Neuronal stem cell (in vitro differentiated cells): ENCODE data around the gene S100A6.

ENCODE experiments used
- DNase-seq: peaks from one replicate; pipeline ENCODE4 v3.0.0-alpha.2; 2013; ENCODE audit warnings: low spot score
- H2AFZ ChIP-seq: one replicate; pipeline ENCODE4 v1.6.1; 2013; ENCODE audit warnings: mild to moderate bottlenecking, low read length, inconsistent platforms
- H2AK5ac ChIP-seq: 2 replicates; pipeline ENCODE4 v1.6.1; 2013; ENCODE audit warnings: low read depth, mild to moderate bottlenecking, inconsistent platforms, low read length, moderate library complexity, mixed read lengths
- H2BK120ac ChIP-seq: 2 replicates; pipeline ENCODE4 v1.6.1; 2013; ENCODE audit warnings: low read depth, mild to moderate bottlenecking, inconsistent platforms, low read length, moderate library complexity, mixed read lengths
- H2BK12ac ChIP-seq: one replicate; pipeline ENCODE4 v1.6.1; 2013; ENCODE audit warnings: low read length, inconsistent platforms
- H2BK15ac ChIP-seq: 2 replicates; pipeline ENCODE4 v1.6.1; 2013; ENCODE audit warnings: mild to moderate bottlenecking, low read length, inconsistent platforms, mixed read lengths
- H2BK5ac ChIP-seq: one replicate; pipeline ENCODE4 v1.6.1; 2013; ENCODE audit warnings: inconsistent platforms, mild to moderate bottlenecking, low read length, moderate library complexity
- H3K14ac ChIP-seq: one replicate; pipeline ENCODE4 v1.6.1; 2013; ENCODE audit warnings: low read length, inconsistent platforms
- H3K18ac ChIP-seq: 2 replicates; pipeline ENCODE4 v1.6.1; 2013; ENCODE audit warnings: low read length, inconsistent platforms
- H3K23ac ChIP-seq: 2 replicates; pipeline ENCODE4 v1.6.1; 2013; ENCODE audit warnings: low read depth, mild to moderate bottlenecking, mixed read lengths, low read length, inconsistent platforms; ENCODE audit not compliant: poor library complexity
- H3K27ac ChIP-seq: replicated peaks from 3 replicates; pipeline ENCODE4 v1.5.1; 2013; ENCODE audit warnings: low read length, inconsistent platforms
- H3K27me3 ChIP-seq, 3 experiments: 2 replicates each; pipeline ENCODE4 v1.6.1; 2013; ENCODE audit warnings: low read length in 3 of 3, mild to moderate bottlenecking in 2 of 3, inconsistent platforms in 1 of 3, low read depth in 1 of 3, mixed read lengths in 1 of 3, moderate library complexity in 1 of 3; ENCODE audit not compliant: control insufficient read depth in 3 of 3, insufficient read depth in 3 of 3
- H3K36me3 ChIP-seq, 2 donors: replicated peaks in 1 of 2; 2 replicates each; pipeline ENCODE4 v1.6.1; 2013; ENCODE audit warnings: low read length in 2 of 2; ENCODE audit not compliant: control insufficient read depth in 2 of 2, insufficient read depth in 2 of 2
- H3K4ac ChIP-seq: 2 replicates; pipeline ENCODE4 v1.6.1; 2013; ENCODE audit warnings: inconsistent platforms, mild to moderate bottlenecking, low read length, moderate library complexity
- H3K4me1 ChIP-seq, 2 donors: 1 replicate in 1 of 2; 2 replicates in 1 of 2; pipeline ENCODE4 v1.6.1; 2013; ENCODE audit warnings: low read length in 2 of 2, low read depth in 1 of 2; ENCODE audit not compliant: control insufficient read depth in 2 of 2, insufficient read depth in 1 of 2
- H3K4me2 ChIP-seq: one replicate; pipeline ENCODE4 v1.6.1; 2013; ENCODE audit warnings: mild to moderate bottlenecking, low read length, inconsistent platforms; ENCODE audit not compliant: insufficient read depth, poor library complexity, severe bottlenecking
- H3K4me3 ChIP-seq, 2 donors: 2 replicates each; pipeline ENCODE4 v1.5.1; 2013; ENCODE audit warnings: low read length in 2 of 2, mild to moderate bottlenecking in 2 of 2, inconsistent platforms in 1 of 2, moderate library complexity in 1 of 2
- H3K79me1 ChIP-seq: one replicate; pipeline ENCODE4 v1.6.1; 2013; ENCODE audit warnings: low read depth, mild to moderate bottlenecking, inconsistent platforms, low read length, moderate library complexity
- H3K9ac ChIP-seq: one replicate; pipeline ENCODE4 v1.6.1; 2013; ENCODE audit warnings: mild to moderate bottlenecking, low read depth, low read length, inconsistent platforms; ENCODE audit not compliant: poor library complexity
- H3K9me3 ChIP-seq, 2 donors: replicated peaks in 1 of 2; 2 replicates each; pipeline versions ENCODE3 to v1.6.1; 2013; ENCODE audit warnings: low read length in 2 of 2, mild to moderate bottlenecking in 2 of 2, inconsistent platforms in 1 of 2, low read depth in 1 of 2, mixed read lengths in 1 of 2, moderate library complexity in 1 of 2; ENCODE audit not compliant: control insufficient read depth in 2 of 2, insufficient read depth in 1 of 2
- H4K8ac ChIP-seq: one replicate; pipeline ENCODE4 v1.6.1; 2013; ENCODE audit warnings: low read depth, mild to moderate bottlenecking, inconsistent platforms, low read length, moderate library complexity
- H4K91ac ChIP-seq: one replicate; pipeline ENCODE4 v1.6.1; 2013; ENCODE audit warnings: low read length, low read depth, mild to moderate bottlenecking, inconsistent platforms; ENCODE audit not compliant: poor library complexity
- WGBS, 2 donors: extraction: QIAGEN DNeasy Blood & Tissue Kit; methylation state at CpG; one replicate each; pipeline ENCODE4 v1.1.7; 2013; ENCODE audit warnings: missing lambda C conversion rate in 2 of 2, mixed read lengths in 1 of 2; ENCODE audit not compliant: insufficient read length in 2 of 2, insufficient replicate concordance in 1 of 2; ENCODE audit errors: extremely low coverage in 2 of 2; 5-methylcytosine and 5-hydroxymethylcytosine counted together

The S100A6 gene

DNA sequence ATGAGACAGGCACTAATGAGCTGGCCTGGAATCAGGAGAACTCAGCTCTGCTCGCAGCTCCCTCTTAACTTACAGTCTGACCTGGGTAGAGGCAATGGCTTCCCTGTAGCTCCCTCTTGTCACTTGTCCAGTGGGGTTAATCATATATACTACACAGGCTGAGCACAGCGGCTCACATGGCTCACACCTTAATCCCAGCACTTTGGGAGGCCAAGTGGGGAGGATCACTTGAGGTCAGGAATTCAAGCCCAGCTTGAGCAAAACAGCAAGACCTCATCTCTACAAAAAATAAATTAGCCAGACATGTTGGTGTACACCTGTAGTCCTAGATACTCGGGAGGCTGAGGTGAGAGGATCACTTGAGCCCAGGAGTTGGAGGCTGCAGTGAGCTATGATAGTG lies 4.2 kb downstream of the S100A6 start:
- no peak overlapping the region for H3K18ac ChIP-seq
- no peak overlapping the region for H2BK15ac ChIP-seq
- peaks cover 0 to 35% (median 3%) of the 10 kb centered on the region in 3 experiments for H3K27me3 ChIP-seq
- H3K9ac ChIP-seq: no peak overlapping the region
- no peak overlapping the region for H2BK12ac ChIP-seq
- H3K4me2 ChIP-seq: no peak overlapping the region
- no peak overlapping the region for H3K27ac ChIP-seq
- no peaks in the 10 kb centered on the region for H3K79me1 ChIP-seq
- H3K36me3 ChIP-seq: no peaks in the 10 kb centered on the region
- H2BK120ac ChIP-seq: no peak overlapping the region
- no peak overlapping the region for H2AK5ac ChIP-seq
- no peak for DNase-seq
- H3K14ac ChIP-seq: no peak overlapping the region
- no peak overlapping the region for H2AFZ ChIP-seq
- no peak overlapping the region for H2BK5ac ChIP-seq
- no peak overlapping the region for H4K8ac ChIP-seq
- H3K4ac ChIP-seq: no peak overlapping the region
- H3K4me3 ChIP-seq: no peak overlapping the region
- H4K91ac ChIP-seq: no peak overlapping the region
- WGBS, 2 donors: no CpG with 5 or more reads among the region's 3 CpGs
- H3K9me3 ChIP-seq: no peaks in the 10 kb centered on the region
- H3K4me1 ChIP-seq: peaks cover 0 to 24% of the 10 kb centered on the region in 2 donors
- no peak overlapping the region for H3K23ac ChIP-seq

DNA sequence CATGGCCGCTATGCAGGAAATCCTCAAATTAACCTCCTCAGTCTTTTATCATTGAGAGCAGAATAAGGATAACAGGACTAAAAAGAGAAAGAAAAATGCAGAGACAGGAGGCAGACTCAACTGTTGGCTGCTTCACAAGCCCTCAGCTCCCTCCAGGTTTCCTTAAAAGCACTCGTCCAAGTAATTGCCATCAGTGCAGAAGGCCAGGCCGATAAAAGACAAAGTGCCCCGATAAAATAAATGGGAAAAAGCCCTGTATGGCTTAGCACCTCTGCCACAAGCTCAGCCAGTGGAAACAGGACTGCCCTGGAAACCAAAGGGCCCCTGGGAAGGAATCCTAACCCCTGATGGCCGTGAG lies 8.1 kb downstream of the S100A6 start:
- Histone ChIP-seq H3K4me2 (no peak overlapping the region), H3K18ac (no peak overlapping the region), H3K4me1 (peaks cover 3 to 6% of the 10 kb centered on the region in 2 donors), H3K4me3 (no peak overlapping the region), H2AFZ (no peak overlapping the region), H3K14ac (no peak overlapping the region), H3K27ac (no peak overlapping the region), H2BK120ac (no peak overlapping the region), H3K9me3 (no peaks in the 10 kb centered on the region), H2BK12ac (no peak overlapping the region), H4K91ac (no peak overlapping the region), H4K8ac (no peak overlapping the region), H3K36me3 (no peaks in the 10 kb centered on the region), H3K23ac (no peak overlapping the region), H3K9ac (no peak overlapping the region), H3K4ac (no peak overlapping the region), H2BK5ac (no peak overlapping the region), H3K79me1 (no peaks in the 10 kb centered on the region), H2AK5ac (no peak overlapping the region), H3K27me3 (peaks cover 0 to 7% (median 0%) of the 10 kb centered on the region in 3 experiments), H2BK15ac (no peak overlapping the region)
- WGBS, 2 donors: no CpG with 5 or more reads among the region's 5 CpGs
- DNase-seq: no peak

DNA sequence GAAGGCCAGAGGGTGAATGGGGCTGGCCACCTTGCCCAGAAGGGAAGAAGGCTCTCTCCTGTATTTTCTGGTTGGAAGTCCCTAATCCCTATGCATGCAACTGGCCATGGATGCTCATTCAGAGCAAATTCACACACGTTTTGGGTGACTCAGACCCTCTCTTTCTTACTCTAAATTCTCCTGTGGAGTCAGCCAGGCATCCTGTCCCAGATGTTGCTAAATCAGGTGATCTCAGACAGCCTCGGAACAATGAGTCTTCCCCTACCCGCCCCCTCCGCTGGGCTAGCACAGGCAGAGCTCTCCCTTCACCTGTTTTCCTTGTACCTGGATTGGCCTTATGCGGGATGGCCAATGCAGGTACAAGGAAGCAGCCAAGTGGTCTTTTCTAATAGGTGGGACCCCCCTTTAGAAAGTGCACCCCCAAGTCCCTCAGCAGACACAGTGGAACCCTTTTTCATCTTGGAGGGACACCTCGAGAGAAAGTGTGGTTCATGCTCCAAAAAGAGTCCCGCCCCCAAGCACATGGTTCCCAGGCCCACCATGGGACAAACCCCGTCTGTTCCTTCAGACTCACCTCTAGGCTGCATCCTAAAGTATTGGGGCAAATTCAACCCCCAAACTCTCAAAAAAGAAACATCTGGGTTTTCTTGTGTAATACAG lies 8.6 kb downstream of the S100A6 start:
- no peak overlapping the region for H4K8ac ChIP-seq
- no peaks in the 10 kb centered on the region for H3K79me1 ChIP-seq
- peaks cover 3 to 5% of the 10 kb centered on the region in 2 donors for H3K4me1 ChIP-seq
- no peak overlapping the region for H2BK5ac ChIP-seq
- DNase-seq: no peak
- H3K14ac ChIP-seq: no peak overlapping the region
- no peak overlapping the region for H2BK15ac ChIP-seq
- H3K36me3 ChIP-seq: no peaks in the 10 kb centered on the region
- no peak overlapping the region for H3K4me2 ChIP-seq
- no peak overlapping the region for H2AK5ac ChIP-seq
- no peak overlapping the region for H3K18ac ChIP-seq
- no peak overlapping the region for H3K4ac ChIP-seq
- H3K9ac ChIP-seq: no peak overlapping the region
- no peak overlapping the region for H2BK12ac ChIP-seq
- peaks cover 0 to 6% (median 0%) of the 10 kb centered on the region in 3 experiments for H3K27me3 ChIP-seq
- H2AFZ ChIP-seq: peak overlapping the region; percentile 68
- H3K27ac ChIP-seq: no peak overlapping the region
- H3K4me3 ChIP-seq: no peak overlapping the region
- no peak overlapping the region for H2BK120ac ChIP-seq
- no peaks in the 10 kb centered on the region for H3K9me3 ChIP-seq
- WGBS, 2 donors: no CpG with 5 or more reads among the region's 8 CpGs
- no peak overlapping the region for H4K91ac ChIP-seq
- no peak overlapping the region for H3K23ac ChIP-seq

- H2AFZ ChIP-seq: peak overlapping the region; percentile 68
- H3K79me1 ChIP-seq: no peaks in the 10 kb centered on the region
- H3K4me3 ChIP-seq: no peak overlapping the region
- no peak overlapping the region for H2BK15ac ChIP-seq
- H3K27me3 ChIP-seq: no peaks in the 10 kb centered on the region
- H3K4me2 ChIP-seq: no peak overlapping the region
- no peak overlapping the region for H4K91ac ChIP-seq
- H3K9ac ChIP-seq: no peak overlapping the region
- peaks cover 3 to 5% of the 10 kb centered on the region in 2 donors for H3K4me1 ChIP-seq
- H4K8ac ChIP-seq: no peak overlapping the region
- no peak for DNase-seq
- no peak overlapping the region for H3K18ac ChIP-seq
- no peak overlapping the region for H3K27ac ChIP-seq
- H3K4ac ChIP-seq: no peak overlapping the region
- no peak overlapping the region for H3K14ac ChIP-seq
- no peak overlapping the region for H3K23ac ChIP-seq
- H2BK12ac ChIP-seq: no peak overlapping the region
- no peak overlapping the region for H2BK120ac ChIP-seq
- no peak overlapping the region for H2BK5ac ChIP-seq
- H3K36me3 ChIP-seq: no peaks in the 10 kb centered on the region
- WGBS, 2 donors: no CpG with 5 or more reads among the region's 8 CpGs
- no peak overlapping the region for H2AK5ac ChIP-seq
- H3K9me3 ChIP-seq: no peaks in the 10 kb centered on the region
Observed at GRCh38 chr1:153526132-153526543, 9.7 kb downstream of the S100A6 start.
